Activated T-cell treated with anti-CD3 and anti-CD28 coated beads for 1 hour (primary cell): ENCODE measurements around the gene PRM1.

Experiments
- DNase-seq: peaks from one replicate; pipeline ENCODE4 v3.0.0-alpha.2; 2020; ENCODE audit warnings: low read depth

PRM1 gene

GRCh38 chr16:11236461-11237254 is 44.5 kb downstream of the PRM1 start:
- no peak for DNase-seq

DNA sequence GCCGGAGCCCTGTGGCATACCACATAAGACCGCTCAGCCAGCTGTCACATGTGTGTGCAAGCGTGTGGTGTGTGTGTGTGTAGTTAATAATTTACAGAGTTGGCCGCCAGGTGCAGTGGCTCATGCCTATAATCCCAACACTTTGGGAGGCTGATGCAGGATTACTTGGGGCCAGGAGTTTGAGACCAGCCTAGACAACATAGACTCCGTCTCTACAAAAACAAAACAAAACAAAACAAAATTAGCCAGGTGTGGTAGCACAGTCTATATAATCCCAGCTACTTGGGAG is 45.5 kb downstream of the PRM1 start:
- no peak for DNase-seq

DNA sequence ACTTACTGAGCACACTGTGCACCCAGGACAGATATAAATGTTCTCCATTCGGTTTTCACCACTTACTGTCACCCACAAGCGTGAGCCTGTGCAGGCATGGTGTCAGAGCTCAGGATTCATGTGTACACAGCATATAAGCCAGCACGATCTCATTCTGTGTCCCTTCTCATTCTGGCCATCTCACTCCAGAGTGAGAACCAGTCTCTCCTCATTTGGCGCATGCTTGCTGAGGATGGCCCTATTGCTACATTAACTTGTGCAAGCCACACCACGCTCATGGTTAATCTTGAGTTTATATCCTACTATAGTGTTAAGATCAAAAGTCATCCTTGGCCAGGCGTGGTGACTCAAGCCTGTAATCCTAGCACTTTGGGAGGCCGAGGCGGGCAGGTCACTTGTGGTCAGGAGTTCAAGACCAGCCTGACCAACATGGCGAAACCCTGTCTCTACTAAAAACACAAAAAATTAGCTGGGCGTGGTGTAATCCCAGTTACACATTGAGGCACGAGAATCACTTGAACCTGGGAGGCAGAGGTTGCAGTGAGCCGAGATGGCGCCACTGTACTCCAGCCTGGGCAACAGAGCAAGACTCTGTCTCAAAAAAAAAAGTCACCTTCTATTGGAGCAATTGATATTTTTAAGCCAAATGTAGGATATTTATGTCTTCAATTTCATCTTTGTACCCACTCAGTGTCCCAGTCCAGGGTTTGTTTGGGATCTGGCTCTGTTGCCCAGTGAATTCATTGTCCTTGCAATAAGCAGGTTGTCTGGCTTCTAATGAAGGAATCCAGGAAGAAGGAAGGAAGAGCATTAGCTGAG is 46.0 kb downstream of the PRM1 start:
- DNase-seq, result no peak

DNA sequence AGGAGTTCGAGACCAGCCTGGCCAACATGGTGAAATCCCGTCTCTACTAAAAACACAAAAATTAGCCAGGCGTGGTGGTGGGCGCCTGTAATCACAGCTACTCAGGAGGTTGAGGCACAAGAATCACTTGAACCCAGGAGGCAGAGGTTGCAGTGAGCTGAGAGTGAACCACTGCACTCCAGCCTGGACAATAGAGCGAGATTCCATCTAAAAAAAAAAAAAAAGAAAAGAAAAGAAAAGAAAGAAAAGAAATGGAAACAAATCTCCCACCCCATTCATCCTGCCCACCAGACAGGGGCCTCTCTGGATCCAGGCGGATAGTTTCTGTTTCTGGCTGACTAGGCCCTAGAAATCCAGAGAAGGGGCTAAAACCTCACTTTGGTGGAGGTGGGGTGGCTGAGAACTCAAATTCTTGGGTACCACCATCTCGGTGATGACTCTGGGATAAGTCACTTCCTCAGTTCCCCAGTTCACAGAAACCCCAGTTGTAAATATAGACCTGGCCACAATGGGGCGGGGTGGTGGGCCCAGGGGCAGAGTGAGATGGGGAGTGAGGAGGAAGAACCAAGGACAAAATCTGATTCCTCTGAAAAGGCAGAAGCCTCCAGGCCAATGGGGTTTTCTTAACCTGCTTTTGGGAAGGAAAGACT is 47.3 kb downstream of the PRM1 start:
- no peak for DNase-seq

DNA sequence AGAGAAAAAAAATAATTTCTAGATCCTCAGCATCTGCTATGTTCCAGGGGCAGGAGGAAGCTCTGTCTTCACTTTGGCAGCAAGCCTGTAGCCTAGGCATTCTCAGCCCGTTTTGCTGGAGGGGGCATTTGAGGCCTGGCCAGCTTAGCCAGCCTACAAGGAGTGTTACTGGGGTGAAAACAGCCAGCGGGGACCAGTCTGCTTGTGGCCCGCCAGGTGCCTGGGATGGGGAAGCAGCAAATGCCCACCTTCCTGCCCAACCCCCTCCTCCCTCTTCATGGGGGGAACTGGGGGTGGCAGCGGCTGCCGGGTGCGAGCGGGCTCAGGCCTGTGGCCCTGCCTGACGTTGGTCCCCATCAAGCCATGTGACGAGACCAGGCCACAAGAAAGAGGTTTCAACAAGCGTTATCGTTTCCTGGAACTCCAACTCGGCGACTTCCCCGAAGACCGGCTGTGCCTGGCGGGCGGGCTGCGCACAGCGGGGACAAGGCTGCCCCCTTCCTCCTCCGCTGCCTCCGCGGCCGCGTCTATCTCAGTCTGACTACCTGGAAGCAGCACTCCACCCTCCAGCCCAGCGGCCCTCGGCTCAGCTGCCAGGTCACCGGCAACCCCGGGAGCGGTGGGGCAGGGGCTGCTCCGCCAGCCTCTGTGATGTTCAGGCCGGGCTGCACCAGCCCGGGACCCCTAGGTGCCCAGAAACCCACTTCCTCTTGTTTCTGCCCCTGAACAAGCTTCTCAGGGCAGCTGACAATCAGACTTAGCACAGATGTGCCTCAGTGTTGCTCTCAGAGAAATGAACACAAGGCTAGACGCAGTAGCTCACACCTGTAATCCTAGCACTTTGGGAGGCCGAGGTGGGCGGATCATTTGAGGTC is 48.0 kb downstream of the PRM1 start:
- DNase-seq, result peak; percentile 61

GRCh38 chr16:11232302-11232851 is 48.8 kb downstream of the PRM1 start:
- no peak for DNase-seq

DNA sequence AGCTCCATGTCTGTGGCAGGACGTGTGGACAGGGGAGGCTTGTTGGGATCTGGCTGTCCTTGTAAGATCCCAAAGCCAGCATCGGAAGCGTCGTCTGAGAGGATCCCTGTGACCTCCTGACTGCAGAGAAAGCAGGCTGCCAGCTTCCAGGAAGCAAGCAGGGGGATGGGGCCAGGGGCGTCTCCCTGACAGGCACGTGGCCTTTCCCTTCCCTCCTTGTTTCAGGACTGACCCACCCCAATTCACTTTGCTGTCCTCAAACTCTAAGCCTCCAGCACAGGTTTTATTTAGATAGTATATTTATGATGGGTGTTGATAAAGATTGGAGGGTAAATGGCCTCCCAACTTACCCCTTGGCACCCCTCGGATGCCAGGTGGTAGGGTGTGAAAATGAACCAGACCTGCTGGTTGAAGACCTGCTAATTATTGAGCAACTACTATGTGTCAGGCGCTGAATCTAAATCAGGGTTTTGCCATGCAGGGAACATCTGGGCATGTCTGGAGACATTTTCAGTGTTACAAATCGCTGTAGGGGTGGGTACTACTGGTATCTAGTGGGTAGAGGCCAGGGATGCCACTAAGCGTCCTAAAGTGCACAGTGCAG is 49.7 kb downstream of the PRM1 start:
- DNase-seq, result no peak
